Keratinocyte (primary cell): ENCODE measurements around the gene NLRP10.

Experiments used
- EZH2 ChIP-seq: IDR thresholded peaks from one replicate; pipeline ENCODE4 v1.6.1; 2012; ENCODE audit warnings: inconsistent platforms, mild to moderate bottlenecking, low read length, moderate library complexity
- TF ChIP-seq, protein P1 (sequence below), 3 experiments: IDR thresholded peaks in 1 of 3; conservative IDR thresholded peaks in 1 of 3; optimal IDR thresholded peaks in 1 of 3; 2 replicates in 2 of 3; 3 replicates in 1 of 3; pipeline versions ENCODE3 to v1.5.1; 2011; ENCODE audit warnings: low read length in 3 of 3, mild to moderate bottlenecking in 3 of 3, moderate library complexity in 2 of 3, control low read depth in 1 of 3, inconsistent platforms in 1 of 3; ENCODE audit not compliant: insufficient read depth in 2 of 3; ENCODE audit errors: extremely low read depth in 1 of 3

DNA sequence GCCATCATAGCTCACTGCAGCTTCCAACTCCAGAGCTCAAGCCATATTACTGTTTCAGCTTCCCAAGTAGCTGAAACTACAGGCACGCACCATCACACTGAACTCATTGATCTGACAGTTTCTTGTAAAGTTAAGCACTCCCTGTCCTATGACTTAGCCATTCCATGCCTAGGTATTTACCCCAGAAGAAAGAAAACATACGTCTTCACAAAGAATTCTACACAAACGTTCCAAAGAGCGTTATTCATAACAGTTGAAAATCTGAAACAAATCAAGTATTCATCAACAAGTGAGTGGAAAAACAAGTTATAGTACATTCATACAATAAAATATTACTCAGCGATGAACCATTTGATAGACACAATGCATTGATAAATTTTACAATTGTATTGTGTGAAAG lies 7.8 kb upstream of the NLRP10 start:
- TF ChIP-seq, protein P1, sequence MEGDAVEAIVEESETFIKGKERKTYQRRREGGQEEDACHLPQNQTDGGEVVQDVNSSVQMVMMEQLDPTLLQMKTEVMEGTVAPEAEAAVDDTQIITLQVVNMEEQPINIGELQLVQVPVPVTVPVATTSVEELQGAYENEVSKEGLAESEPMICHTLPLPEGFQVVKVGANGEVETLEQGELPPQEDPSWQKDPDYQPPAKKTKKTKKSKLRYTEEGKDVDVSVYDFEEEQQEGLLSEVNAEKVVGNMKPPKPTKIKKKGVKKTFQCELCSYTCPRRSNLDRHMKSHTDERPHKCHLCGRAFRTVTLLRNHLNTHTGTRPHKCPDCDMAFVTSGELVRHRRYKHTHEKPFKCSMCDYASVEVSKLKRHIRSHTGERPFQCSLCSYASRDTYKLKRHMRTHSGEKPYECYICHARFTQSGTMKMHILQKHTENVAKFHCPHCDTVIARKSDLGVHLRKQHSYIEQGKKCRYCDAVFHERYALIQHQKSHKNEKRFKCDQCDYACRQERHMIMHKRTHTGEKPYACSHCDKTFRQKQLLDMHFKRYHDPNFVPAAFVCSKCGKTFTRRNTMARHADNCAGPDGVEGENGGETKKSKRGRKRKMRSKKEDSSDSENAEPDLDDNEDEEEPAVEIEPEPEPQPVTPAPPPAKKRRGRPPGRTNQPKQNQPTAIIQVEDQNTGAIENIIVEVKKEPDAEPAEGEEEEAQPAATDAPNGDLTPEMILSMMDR (optimal IDR thresholded peaks at IDR 0.05 in 1 of 3, IDR thresholded peaks at IDR 0.05 in 1 of 3, conservative IDR thresholded peaks at IDR 0.05 in 1 of 3; ENCODE audit: extremely low read depth in 1 of 3, insufficient read depth in 2 of 3, low read length in 3 of 3), result no peak
- TF ChIP-seq EZH2, result no peak
